Fibroblast of skin of back (primary cell): Measurements from ENCODE around the gene HAPLN3. TPM values are rescaled to one million over a fixed set of nuclear protein-coding genes. Genes with fewer than 3 reads are reported as not detected.
"Not testable (repeated sequence)": the region's sequence is repeated elsewhere in the genome, so short reads cannot be mapped to it uniquely, and the experiment has no call there.

Experiments
- DNase-seq: peaks from one replicate; pipeline ENCODE4 v3.0.0-alpha.2; 2013
- polyA plus RNA-seq, 2 experiments: library from polyadenylated mRNA; unstranded; fragments of 120-200 nt; gene quantifications; one replicate each; pipeline ENCODE4 v1.2.1, GENCODE V29; 2013; ENCODE audit not compliant: insufficient read length in 2 of 2

The HAPLN3 gene, protein sequence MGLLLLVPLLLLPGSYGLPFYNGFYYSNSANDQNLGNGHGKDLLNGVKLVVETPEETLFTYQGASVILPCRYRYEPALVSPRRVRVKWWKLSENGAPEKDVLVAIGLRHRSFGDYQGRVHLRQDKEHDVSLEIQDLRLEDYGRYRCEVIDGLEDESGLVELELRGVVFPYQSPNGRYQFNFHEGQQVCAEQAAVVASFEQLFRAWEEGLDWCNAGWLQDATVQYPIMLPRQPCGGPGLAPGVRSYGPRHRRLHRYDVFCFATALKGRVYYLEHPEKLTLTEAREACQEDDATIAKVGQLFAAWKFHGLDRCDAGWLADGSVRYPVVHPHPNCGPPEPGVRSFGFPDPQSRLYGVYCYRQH
- 47.5 TPM for polyA plus RNA-seq (2013, experiment 1 of 2; ENCODE audit: insufficient read length)
- polyA plus RNA-seq (2013, experiment 2 of 2; ENCODE audit: insufficient read length) = 49.6 TPM

DNA sequence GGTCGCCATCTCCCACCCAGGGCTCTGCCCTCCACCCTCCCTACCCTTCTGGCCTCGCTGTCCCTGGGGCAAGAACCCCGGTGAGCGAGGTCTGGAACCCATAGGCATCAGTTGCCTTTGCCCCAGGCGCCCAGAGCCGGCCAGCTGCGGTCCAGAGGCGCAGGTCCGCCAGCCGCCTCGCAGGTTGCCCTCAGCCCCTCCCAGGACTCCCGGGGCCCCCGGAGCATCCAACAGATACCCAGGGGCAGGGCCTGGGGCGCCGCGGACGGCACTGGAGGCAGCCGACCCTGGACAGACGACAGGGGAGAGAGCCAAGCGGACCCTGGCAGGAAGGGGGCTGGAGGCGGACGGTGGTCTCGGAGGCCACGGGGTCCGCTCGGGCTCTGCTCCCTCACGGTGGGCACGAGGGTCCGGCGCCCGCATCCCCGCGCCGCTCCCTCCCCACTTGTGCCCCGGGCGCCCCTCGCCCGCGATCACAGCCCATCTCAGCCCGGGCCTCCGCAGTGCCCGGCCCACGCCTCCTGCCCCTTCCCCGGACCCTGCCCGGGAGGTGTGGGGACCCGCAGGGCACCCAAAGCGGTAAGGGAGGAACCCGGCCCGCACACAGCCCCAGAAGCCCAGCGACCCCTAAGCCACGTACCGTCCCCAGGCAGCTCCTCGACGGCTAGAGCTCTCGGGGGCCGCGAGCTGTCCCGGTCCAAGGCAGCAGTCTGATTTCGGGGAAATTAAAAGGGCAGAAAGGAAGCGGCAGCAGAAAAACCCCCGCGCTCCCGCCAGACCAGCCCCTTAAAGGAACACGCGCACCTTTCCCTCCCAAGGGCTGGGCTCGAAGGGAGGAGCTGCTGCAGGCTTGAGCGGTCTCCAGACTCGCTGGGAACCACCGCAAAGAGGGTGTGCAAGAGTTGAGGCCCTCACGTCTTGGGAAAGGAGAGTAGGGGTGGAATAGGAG lies at the start of gene HAPLN3:
HAPLN3 (minus strand) TSS at position 726 of the 949 bp plus-strand sequence. CDS start 8,246 bp downstream, outside the sequence.
- DNase-seq = peak; percentile 55

DNA sequence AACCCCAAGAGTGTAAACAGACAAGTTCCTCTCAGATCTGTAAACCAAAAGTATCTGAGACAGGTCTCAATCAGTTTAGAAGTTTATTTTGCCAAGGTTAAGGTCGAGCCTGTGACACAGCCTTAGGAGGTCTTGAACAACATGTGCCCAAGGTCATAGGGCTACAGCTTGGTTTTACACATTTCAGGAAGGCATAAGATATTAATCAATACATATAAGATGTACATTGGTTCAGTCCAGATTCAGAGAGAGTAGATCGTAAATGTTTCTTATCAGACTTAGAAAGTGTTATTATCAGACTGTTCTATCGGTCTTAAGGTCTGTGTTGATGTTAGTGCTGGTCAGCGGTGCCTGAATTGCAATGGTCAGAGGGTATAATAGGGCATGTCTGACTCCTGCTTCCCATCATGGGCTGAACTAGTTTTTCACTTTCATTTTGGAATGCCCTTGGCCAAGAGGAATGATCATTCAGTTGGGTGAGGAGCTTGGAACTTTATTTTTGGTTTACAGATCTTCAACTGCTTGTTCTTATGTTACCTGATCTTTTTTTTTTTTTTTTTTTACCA lies 44.8 kb upstream of the HAPLN3 start:
- no peak for DNase-seq

DNA sequence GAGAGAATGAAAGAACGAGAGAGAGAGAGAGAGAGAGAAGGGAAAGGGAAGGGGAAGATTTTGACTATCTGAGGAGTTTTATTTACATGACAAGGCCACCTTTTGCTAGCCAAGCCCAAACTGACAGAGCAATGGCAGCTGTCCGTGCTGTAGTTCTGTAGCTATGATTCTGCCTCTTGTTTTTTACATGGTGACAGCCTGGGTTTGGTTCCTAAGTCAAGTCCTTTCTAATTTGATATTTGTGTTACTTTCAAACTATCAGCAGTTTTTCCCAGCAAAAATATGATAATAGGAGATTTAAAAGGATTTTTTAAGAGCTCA lies 44.1 kb upstream of the HAPLN3 start:
- DNase-seq = no peak

DNA sequence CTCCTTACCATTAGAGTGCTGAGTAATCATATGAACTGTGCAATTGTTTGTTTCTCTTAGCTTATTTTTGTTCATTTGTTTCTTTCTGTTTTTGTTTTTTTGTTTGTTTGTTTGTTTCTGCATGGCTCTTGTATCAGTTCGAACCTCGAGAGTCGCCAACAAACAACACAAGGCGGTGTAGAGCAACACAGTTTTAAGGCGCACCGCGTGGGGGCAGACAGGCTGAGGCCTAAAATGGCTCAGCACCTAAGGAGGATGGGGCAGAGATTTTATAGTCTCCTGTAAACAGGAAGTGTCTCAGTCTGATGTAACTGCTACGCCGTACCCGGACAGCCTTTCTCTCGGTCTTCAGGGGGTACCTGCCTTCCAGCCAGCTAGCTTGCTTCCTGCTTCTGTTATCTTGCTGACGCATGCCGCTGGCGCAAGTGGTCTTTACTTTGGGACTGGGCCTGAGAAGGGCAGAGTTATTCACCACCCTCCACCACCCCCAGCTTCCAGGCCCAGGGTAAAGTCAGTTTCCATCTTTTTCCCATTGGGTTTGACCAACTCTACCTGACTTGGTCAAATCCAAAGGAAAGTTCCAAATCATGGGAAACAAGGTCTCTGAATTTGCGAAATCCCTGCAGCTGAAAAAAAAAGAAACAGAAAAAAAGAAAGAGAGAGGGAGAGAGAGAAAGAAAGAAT lies 43.6 kb upstream of the HAPLN3 start:
- DNase-seq = no peak

DNA sequence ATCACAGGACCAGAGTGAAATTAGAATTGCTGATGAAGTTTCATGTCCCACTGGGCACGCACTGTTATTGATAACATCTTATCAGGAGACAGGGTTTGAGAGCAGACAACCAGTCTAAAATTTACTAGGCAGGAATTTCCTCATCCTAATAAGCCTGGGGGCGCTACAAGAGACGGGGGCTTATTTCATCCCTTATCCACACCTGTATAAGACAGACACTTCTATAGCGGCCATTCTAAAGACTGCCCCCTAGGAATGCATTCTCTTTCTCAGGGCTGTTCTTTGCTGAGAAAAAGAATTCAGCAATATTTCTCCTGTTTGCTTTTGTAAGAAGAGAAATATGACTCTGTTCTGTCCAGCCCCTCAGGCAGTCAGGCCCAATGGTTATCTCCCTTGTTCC lies 39.1 kb upstream of the HAPLN3 start:
- not testable (repeated sequence) for DNase-seq

DNA sequence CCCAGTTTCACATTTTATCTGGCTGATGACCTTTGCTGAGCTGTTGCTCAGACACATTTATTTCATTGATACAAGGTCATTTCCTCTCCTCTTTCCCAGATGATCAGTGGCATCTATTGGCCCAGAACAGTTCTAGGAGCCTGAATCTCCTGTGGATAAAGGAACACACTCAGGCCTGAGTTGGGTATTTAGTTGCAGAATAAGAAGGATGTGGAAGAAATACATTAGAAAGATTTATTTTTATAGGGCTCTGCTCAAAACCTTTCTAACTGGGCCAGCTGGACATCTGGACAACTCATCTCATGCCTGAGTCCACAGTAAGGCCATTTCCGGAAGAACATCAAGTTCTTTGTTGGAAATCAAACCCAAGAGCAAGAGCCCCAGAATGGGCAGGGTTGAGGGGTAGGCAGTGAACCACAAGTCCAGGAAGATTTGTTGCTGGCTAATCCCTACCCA lies 37.6 kb upstream of the HAPLN3 start:
- DNase-seq = no peak

DNA sequence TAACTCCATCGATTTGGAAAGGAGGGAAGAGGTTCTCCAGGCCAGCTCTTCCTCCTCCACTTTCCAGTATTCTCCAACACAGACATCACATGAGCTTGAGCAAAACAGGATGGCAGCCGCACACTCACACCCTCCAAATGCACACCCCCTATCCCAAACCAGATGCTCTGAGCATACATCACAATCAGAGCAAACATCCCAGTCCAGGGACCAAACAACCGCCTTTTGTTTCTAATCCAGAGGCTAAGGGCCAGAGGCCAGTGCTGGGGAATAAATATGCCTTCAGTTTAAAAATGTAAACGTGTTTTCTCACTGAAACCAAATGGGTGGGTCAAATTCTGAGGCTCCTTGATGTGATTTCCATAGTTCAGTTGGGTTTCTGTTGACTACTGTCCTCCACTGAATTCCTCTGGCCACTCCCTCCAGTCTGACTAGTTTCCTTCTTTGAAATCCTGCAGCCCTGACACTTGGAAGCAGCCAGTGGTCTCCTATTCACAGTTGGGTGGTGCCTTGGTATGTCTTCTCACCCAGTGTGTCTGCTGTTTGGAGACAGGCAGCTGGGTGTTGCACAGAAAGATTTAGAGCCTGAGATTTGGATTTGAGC lies 37.0 kb upstream of the HAPLN3 start:
- no peak for DNase-seq

DNA sequence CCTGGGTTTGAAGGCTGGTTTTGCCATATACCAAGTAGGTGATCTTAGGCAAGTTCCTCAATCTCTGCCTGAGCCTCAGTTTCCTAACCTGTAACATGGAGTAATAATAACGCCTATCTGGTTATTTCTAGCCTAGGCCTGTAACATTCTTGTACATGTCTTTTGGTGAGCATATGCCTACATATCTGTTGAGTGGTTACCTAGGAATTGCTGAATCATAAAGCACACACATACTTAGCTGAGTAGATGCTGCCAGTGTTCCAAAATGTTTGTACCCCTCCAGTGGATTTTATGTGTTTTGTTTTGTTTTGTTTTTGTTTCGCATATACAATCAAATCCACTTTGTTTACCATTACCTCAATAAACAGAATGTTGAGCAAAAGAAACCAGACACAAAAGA lies 35.2 kb upstream of the HAPLN3 start:
- DNase-seq = no peak

DNA sequence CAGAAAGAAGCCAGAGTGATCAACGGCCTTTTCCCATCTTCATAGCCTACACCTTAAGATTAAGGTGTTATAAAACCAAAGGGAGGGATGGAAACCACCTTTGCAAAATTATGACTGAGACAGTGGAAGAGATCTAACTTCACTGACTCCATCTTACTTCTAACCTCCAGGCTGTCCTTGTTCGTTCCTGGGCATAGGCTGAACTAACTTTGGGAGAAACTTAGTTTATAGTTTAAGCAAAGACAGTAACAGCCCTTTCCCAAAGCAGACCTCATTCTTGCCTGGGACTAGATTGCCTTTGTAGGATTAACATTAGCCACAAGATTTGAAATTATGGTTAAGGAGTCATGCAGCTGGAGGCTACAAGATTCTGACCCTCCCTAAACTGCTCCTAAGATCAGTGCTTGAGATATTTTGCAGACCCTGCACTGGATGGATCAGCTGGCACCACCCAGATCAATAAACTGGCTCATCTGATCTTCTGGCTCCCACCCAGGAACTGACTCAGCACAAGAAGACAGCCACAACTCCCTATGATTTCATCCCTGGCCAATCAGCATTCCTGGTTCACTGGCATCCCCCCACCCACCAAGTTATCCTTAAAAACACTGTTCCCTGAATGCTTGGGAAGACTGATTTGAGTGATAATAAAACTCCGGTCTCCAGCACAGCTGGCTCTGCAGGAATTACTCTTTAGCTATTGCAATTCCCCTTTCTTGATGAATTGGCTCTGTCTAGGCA lies 34.2 kb upstream of the HAPLN3 start:
- DNase-seq = peak; percentile 49

DNA sequence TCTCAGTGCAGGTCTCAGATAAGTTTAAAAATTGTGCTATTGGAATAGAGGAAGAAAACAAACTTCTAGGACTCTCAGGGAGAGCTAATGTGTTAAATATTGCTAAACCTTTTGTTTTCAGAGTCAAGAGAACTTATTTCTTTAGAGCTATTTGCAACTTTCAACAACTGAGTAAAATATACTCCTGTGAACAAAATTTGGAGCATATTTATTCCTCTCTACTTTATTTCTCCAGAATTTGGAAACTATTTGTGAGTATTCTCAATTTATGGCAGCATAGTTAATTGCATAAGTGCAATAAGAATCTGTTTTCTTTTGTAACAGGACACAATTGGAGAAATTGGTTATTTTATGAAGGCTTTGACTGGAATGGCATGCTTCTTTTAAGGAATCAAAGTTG lies 32.8 kb upstream of the HAPLN3 start:
- not testable (repeated sequence) for DNase-seq

DNA sequence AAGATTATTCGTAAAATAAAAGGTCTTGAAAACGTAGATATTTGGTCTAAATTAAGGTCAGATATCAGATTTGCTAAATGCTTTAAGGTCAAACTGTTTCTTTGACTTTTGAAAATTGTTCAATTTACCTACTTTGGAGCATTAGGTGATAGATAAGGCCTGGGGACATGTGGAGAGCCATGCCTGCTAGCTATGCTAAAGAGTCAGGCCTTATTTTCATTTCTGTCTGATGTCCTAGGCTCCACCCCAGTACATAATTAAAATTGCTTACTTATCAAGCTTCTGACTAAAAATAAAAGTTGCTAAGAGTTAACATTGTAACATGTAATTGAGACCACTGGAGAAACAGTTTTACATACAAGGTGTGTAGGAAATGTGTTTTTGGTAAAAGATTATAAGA lies 30.3 kb upstream of the HAPLN3 start:
- not testable (repeated sequence) for DNase-seq

DNA sequence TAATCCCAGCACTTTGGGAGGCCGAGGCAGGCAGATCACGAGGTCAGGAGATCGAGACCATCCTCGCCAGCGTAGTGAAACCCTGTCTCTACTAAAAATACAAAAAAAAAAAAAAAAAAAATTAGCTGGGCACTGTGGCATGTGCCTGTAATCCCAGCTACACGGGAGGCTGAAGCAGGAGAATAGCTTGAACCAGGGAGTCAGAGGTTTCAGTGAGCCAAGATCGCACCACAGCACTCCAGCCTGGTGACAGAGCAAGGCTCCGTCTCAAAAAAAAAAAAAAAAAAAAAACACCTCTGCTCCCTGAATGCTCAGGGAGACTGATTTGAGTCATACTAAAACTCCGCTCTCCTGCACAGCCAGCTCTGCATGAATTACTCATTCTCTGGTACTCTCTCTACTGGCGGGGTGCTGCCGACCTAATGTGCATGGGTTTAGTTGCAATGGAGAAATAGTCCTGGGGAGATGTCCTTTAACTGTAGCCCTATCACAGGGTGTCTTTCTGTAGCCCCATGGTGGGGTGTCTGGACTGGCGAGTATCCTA lies 25.6 kb upstream of the HAPLN3 start:
- peak; percentile 91 for DNase-seq

DNA sequence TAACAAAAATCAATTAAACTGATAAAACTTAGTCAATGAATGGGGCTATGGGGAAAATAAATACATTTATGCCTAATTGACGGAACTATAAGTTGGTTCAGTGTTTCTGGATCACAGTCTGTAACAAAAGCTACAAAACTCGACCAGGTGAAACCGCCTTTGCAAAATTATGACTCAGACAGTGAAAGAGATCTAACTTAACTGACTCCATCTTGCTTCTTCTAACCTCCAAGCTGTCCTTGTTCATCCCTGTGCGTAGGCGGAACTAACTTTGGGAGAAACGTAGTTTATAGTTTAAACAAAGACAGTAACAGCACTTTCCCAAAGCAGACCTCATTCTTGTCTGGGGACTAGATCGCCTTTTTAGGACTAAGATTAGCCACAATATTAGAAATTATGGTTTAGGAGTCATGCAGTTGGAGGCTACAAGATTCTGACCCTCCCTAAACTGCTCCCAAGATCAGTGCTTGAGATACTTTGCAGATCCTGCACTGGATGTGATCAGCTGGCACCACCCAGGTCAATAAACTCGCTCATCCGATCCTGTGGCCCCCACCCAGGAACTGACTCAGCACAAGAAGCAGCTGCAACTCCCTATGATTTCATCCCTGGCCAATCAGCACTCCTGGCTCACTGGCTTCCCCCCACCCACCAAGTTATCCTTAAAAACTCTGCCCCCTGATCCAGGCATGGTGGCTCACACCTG lies 25.0 kb upstream of the HAPLN3 start:
- peak; percentile 79 for DNase-seq

DNA sequence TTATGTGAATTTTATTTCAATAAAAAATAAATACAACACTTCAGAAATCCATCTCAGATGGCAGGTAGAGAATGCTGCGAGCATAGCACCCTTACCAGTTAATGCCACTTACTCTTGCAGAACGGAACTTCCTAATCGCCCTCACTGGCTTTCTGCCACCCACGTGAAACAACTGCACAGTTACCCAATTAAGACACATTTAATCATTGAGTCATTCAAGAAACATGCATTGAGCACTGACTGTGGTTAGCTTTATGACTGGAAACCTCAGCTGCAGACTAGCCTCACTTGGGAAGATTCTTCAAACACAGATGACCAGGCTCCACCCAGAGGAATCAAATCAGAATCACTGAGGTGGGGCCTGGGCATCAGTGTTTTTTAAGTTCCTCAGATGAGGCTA lies 23.4 kb upstream of the HAPLN3 start:
- peak; percentile 98 for DNase-seq

DNA sequence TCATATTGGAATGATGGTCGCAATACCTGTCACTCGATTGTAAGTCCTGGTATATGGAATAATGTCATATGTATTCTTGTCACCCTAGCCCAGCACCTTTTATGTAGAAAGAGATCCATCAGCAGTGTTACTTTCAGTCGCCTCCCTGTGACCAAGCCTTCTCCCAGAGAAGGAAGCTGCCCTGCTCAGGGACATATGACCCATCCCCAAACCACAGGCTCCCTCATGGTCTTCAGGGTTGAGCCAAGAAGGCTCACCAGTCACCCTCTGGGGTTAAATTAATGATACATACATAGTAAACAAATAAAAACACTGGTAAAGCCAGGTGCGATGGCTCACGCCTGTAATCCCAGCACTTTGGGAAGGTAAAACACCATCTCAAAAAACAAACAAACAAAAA lies 22.4 kb upstream of the HAPLN3 start:
- DNase-seq = no peak

DNA sequence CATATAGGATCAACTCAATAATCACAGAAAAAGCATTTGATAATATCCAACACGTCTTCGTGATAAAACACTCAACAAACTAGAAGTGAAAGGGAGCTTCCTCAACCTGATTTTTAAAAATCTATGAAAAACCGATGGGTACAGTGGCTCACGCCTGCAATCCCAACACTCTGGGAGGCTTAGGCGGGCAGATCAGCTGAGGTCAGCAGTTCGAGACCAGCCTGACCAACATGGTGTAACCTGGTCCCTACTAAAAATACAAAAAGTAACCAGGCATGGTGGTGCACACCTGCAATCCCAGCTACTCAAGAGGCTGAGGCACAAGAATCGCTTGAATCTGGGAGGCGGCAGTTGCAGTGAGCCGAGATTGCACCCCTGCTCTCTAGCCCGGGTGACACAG lies 20.0 kb upstream of the HAPLN3 start:
- DNase-seq = no peak

DNA sequence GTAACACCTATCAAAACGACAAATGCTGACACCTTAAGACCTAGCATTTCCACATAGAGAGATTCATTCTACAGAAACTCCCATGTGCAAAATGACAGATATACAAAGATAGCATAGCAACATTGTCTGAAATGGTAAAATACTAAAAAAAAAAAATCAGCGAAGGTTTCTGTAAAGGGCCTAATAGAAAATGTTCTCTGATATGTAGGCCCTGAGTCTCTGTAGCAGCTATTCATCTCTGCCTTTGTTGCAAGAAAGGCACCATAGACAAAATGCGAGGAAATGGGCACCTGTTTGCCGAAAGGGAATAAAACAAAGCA lies 18.5 kb upstream of the HAPLN3 start:
- no peak for DNase-seq

DNA sequence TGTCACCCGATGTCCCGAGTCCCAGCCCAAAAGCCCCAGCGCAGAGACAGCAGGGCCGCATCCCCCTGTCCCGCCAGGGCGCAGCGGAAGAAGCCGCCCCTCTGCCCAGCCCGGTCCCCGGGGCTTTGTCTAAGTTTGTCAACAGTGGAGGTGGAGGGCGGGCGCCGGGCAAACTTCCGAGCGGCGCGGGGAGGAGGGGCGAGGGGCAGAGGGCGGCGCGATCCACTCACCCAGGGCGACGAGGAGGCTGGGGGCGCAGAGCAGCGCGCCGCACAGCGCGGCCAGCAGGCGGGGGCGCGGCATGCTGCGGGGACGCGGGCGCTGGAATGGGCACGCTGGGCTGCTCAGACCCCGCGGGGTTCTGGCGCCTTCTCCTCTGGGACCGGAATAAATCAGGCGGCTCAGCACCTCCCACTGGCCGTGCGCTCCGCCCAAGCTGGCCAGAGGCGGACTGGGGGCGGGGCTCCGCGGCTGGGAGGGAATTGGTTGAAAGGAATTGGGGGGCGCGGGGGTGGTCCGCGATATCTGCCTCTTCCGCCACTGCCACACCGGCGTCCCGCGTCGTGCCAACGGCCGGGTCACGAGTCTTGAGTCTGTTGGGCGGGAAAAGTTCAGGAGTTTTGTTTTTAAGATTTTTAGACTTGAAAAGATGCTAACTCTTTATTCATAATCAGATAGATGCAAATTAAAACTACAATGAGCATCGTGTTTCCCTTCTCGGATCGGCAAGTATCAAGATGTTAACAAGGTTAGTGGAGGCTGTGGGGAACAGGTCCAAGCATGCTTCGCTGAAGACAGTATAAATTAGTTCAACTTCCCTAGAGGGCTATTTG lies 17.9 kb upstream of the HAPLN3 start, which contains the start of gene MFGE8:
MFGE8 (minus strand) TSS at position 363 of the 833 bp plus-strand sequence; CDS start at position 303, 60 bp downstream.
- DNase-seq = peak; percentile 75

DNA sequence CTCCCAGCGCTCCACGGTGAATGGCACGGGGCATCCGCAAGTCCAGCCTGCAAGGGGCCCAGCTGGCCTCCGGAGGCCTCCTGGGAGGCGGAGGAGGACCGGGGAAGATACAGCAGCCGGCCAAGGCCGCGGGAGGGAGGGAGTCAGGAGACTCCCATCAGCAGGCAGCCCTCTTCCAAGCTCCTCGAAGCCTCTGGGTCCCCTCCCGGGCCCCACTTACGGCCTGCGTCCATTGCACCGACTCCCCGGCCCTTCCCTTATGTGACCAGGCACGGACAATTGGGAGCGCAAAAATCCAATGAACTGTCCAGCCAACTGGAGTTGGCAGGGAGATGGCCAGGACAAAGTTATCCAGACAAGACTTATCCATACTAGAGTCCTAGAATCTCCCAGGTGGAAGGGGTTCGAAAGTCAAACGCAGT lies 17.2 kb upstream of the HAPLN3 start:
- DNase-seq = peak; percentile 50
